ENCODE measurements around the gene MREG. TPM values are rescaled to one million over a fixed set of nuclear protein-coding genes. Genes with fewer than 3 reads are reported as not detected.

MREG gene
- total RNA-seq, 1 donor from 2014 or later = 19.1 TPM

DNA sequence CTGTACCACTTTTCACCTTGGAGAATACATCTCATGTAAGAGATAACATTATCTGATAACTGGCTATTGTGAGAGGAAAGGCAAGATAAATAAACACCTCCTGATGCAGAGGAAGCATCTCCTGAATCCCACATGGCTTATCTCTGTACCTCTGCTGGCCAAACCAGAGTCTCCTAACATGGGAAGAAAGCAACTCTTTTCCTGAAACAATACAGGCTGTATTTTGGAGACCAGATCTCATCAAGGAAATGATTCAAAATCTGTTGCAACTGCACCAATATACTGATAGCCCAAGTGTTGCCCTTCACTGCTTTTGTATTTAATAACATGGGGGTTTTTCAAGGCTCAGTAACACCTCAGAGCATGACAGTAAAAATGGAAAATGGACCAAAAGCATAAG lies 106.9 kb downstream of the MREG start:
- Histone ChIP-seq H3K79me2 (ENCODE audit: low read depth) (no peaks in the 10 kb centered on the region), H3K4me3 (no peak overlapping the region), H4K20me1 (ENCODE audit: low read depth) (no peaks in the 10 kb centered on the region), H3K9ac (no peak overlapping the region), H3K27ac (no peak overlapping the region), H2AFZ (replicated peaks) (no peak overlapping the region), H3K27me3 (no peaks in the 10 kb centered on the region), H3K4me2 (no peak overlapping the region), H3F3A (ENCODE audit: low read depth) (no peaks in the 10 kb centered on the region), H3K9me3 (ENCODE audit: low read depth) (no peaks in the 10 kb centered on the region), H3K4me1 (no peaks in the 10 kb centered on the region), H3K36me3 (no peaks in the 10 kb centered on the region)
- Mint-ChIP-seq H3K4me1 (no peaks in the 10 kb centered on the region), H3K4me3 (no peak overlapping the region), H3K27ac (no peak overlapping the region), H3K36me3 (no peaks in the 10 kb centered on the region), H3K9me3 (peaks cover under 1% of the 10 kb centered on the region), H3K27me3 (ENCODE audit: insufficient read depth, low read depth) (peaks cover 9% of the 10 kb centered on the region)
- no peak for DNase-seq (ENCODE audit: low spot score)
- TF ChIP-seq EZH2phosphoT487 (IDR thresholded peaks at IDR 0.05) = no peak
- TF ChIP-seq, protein P1, sequence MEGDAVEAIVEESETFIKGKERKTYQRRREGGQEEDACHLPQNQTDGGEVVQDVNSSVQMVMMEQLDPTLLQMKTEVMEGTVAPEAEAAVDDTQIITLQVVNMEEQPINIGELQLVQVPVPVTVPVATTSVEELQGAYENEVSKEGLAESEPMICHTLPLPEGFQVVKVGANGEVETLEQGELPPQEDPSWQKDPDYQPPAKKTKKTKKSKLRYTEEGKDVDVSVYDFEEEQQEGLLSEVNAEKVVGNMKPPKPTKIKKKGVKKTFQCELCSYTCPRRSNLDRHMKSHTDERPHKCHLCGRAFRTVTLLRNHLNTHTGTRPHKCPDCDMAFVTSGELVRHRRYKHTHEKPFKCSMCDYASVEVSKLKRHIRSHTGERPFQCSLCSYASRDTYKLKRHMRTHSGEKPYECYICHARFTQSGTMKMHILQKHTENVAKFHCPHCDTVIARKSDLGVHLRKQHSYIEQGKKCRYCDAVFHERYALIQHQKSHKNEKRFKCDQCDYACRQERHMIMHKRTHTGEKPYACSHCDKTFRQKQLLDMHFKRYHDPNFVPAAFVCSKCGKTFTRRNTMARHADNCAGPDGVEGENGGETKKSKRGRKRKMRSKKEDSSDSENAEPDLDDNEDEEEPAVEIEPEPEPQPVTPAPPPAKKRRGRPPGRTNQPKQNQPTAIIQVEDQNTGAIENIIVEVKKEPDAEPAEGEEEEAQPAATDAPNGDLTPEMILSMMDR (IDR thresholded peaks at IDR 0.05) = no peak
- no peak for TF ChIP-seq EZH2 (IDR thresholded peaks at IDR 0.05)

DNA sequence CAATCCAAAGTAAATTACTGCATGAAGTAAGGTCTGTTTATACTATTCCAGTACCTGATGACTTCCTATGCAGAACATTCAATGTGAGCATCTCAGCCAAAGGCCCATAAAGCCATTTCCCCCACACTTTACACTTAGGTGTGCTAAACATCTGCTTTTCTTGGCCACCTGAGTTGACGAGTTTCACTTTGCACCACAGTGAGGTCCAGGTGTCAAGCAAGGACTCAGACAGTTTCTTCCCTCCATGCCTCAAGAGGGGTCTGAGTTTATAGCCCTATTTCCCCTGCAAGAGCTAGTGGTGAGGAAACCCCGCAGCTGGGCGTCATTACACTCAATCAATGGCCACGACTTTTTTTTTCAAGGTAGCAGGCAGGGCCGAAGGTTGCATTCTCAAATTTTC lies 107.7 kb downstream of the MREG start:
- Histone ChIP-seq H4K20me1 (ENCODE audit: low read depth) (no peaks in the 10 kb centered on the region), H3K9me3 (ENCODE audit: low read depth) (no peaks in the 10 kb centered on the region), H3K4me3 (no peak overlapping the region), H3K27me3 (no peaks in the 10 kb centered on the region), H3K4me2 (no peak overlapping the region), H3F3A (ENCODE audit: low read depth) (no peaks in the 10 kb centered on the region), H3K27ac (no peak overlapping the region), H2AFZ (replicated peaks) (no peak overlapping the region), H3K36me3 (no peaks in the 10 kb centered on the region), H3K9ac (no peak overlapping the region), H3K4me1 (no peaks in the 10 kb centered on the region), H3K79me2 (ENCODE audit: low read depth) (no peaks in the 10 kb centered on the region)
- H3K4me3 Mint-ChIP-seq = no peak overlapping the region
- H3K36me3 Mint-ChIP-seq = no peaks in the 10 kb centered on the region
- TF ChIP-seq, protein P1 (IDR thresholded peaks at IDR 0.05) = no peak
- no peak for TF ChIP-seq EZH2 (IDR thresholded peaks at IDR 0.05)
- TF ChIP-seq EZH2phosphoT487 (IDR thresholded peaks at IDR 0.05) = no peak
- H3K27me3 Mint-ChIP-seq (ENCODE audit: insufficient read depth, low read depth) = peaks cover 9% of the 10 kb centered on the region
- no peak for DNase-seq (ENCODE audit: low spot score)
- no peaks in the 10 kb centered on the region for H3K4me1 Mint-ChIP-seq
- H3K9me3 Mint-ChIP-seq = no peaks in the 10 kb centered on the region
- H3K27ac Mint-ChIP-seq = no peak overlapping the region

DNA sequence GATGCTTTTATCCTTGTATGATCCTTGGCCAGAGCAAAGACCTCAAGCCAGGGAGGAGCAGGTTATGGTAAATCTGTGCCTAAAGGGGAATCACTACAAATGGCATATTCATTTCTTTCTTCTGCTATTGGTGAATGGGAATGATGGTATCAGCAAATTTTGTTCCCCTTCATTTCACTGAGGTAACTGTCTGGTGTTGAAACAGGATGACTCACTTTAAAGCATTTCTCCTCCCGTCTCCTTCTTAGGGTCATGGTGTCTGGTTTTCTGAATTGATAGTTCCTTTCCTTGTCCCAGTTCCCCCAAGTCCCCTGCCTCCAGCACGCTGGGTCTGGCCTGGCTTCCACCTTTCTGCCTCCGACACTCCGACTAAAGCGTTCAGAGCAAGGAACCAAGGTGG lies 109.2 kb downstream of the MREG start:
- no peaks in the 10 kb centered on the region for H3K36me3 ChIP-seq
- Mint-ChIP-seq H3K4me3 (no peak overlapping the region), H3K27me3 (ENCODE audit: insufficient read depth, low read depth) (peaks cover 6% of the 10 kb centered on the region), H3K9me3 (no peaks in the 10 kb centered on the region), H3K27ac (no peak overlapping the region), H3K36me3 (no peaks in the 10 kb centered on the region), H3K4me1 (no peaks in the 10 kb centered on the region)
- H3K4me1 ChIP-seq = no peaks in the 10 kb centered on the region
- H2AFZ ChIP-seq (replicated peaks) = no peak overlapping the region
- H3K27me3 ChIP-seq = no peaks in the 10 kb centered on the region
- H3K9me3 ChIP-seq (ENCODE audit: low read depth) = no peaks in the 10 kb centered on the region
- H3K27ac ChIP-seq = no peak overlapping the region
- H3F3A ChIP-seq (ENCODE audit: low read depth) = no peaks in the 10 kb centered on the region
- no peak for DNase-seq (ENCODE audit: low spot score)
- no peaks in the 10 kb centered on the region for H3K79me2 ChIP-seq (ENCODE audit: low read depth)
- TF ChIP-seq, protein P1 (IDR thresholded peaks at IDR 0.05) = no peak
- TF ChIP-seq EZH2 (IDR thresholded peaks at IDR 0.05) = no peak
- no peak overlapping the region for H3K9ac ChIP-seq
- H3K4me2 ChIP-seq = no peak overlapping the region
- no peaks in the 10 kb centered on the region for H4K20me1 ChIP-seq (ENCODE audit: low read depth)
- H3K4me3 ChIP-seq = no peak overlapping the region

DNA sequence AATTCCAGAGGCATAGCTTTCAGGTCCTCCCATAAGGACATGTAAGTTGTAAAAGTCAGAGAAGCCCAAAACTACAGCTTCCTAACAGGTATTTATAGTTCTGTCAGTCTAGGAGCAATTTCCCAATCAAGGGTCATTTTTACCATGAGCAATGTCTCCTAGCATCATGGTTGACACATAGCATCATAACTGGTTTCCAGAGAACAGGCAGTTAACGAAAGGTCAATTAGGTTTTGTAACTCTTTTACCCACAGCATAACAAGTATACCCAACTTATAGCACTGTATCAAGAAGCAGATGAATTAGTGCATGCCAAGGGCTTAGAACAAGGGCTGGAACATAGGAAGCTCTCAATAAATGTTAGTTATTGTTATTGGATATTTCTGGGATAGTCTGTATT lies 110.1 kb downstream of the MREG start:
- H3F3A ChIP-seq (ENCODE audit: low read depth) = no peaks in the 10 kb centered on the region
- H3K9me3 ChIP-seq (ENCODE audit: low read depth) = no peaks in the 10 kb centered on the region
- no peaks in the 10 kb centered on the region for H3K36me3 ChIP-seq
- H3K27ac ChIP-seq = no peak overlapping the region
- H2AFZ ChIP-seq (replicated peaks) = no peak overlapping the region
- no peaks in the 10 kb centered on the region for H3K4me1 Mint-ChIP-seq
- H3K4me2 ChIP-seq = no peak overlapping the region
- no peak for DNase-seq (ENCODE audit: low spot score)
- H3K9ac ChIP-seq = no peak overlapping the region
- no peak overlapping the region for H3K4me3 Mint-ChIP-seq
- no peaks in the 10 kb centered on the region for H3K4me1 ChIP-seq
- no peaks in the 10 kb centered on the region for H3K79me2 ChIP-seq (ENCODE audit: low read depth)
- peaks cover 2% of the 10 kb centered on the region for H3K9me3 Mint-ChIP-seq
- no peaks in the 10 kb centered on the region for H4K20me1 ChIP-seq (ENCODE audit: low read depth)
- no peaks in the 10 kb centered on the region for H3K36me3 Mint-ChIP-seq
- H3K27ac Mint-ChIP-seq = no peak overlapping the region
- peaks cover 6% of the 10 kb centered on the region for H3K27me3 Mint-ChIP-seq (ENCODE audit: insufficient read depth, low read depth)
- H3K27me3 ChIP-seq = no peaks in the 10 kb centered on the region
- H3K4me3 ChIP-seq = no peak overlapping the region
- TF ChIP-seq, protein P1 (IDR thresholded peaks at IDR 0.05) = no peak
- TF ChIP-seq EZH2phosphoT487 (IDR thresholded peaks at IDR 0.05) = no peak
- no peak for TF ChIP-seq EZH2 (IDR thresholded peaks at IDR 0.05)

All from neural progenitor cell (in vitro differentiated cells).